Measurements from ENCODE around the gene MRPL4.

Gene MRPL4

DNA sequence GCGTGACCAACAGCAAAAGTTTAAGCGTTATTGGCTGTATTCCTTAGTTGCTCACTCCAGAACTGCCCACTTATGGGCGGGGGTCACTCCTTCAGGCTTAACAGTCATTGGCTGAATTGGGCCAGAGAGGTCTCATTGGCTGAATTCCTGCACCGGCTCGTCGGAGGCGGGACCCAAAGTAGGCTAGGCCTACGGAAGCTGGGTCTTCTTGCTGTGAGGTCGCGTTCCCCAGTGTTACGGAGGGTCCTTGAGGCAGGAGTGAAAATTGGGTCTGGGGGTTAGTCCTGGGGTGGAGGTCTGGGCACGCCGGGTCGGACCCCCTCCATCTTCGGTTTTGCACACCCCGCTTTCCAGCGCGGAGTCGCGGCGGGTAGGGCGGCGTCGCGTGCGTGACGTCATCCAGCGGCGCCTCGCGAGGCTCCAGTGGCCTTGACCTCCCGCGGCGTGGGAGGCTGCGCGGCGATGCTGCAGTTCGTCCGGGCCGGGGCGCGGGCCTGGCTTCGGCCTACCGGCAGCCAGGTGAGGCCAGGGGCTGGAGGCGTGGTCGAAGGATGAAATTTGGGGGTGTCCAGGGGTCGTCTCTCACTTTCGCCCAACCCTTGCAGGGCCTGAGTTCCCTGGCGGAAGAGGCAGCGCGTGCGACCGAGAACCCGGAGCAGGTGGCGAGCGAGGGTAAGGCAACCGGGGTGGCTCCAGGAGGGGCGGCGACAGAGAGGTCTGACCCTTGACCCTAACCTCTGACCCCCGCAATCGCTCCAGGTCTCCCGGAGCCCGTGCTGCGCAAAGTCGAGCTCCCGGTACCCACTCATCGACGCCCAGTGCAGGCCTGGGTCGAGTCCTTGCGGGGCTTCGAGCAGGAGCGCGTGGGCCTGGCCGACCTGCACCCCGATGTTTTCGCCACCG is at the start of gene MRPL4:
MRPL4 (plus strand) TSS at position 423 of the 903 bp plus-strand sequence; CDS start at position 463, 40 bp downstream.
- peaks cover 27% of the 10 kb centered on the region for H3K36me3 ChIP-seq (ENCODE audit: insufficient read depth, low read length)
- no peaks in the 10 kb centered on the region for H3K27me3 ChIP-seq (ENCODE audit: insufficient read depth, low read length)
- H3K9me3 ChIP-seq (ENCODE audit: low read length): no peaks in the 10 kb centered on the region
- peak within 1 kb of the TSS; percentile 79 for H2AFZ ChIP-seq (ENCODE audit: low read depth, low read length)
- peak within 1 kb of the TSS; percentile 73 for H3K4me3 ChIP-seq (ENCODE audit: low read length)
- peaks cover 6% of the 10 kb centered on the region for H3K4me1 ChIP-seq (ENCODE audit: insufficient read depth, low read length)

DNA sequence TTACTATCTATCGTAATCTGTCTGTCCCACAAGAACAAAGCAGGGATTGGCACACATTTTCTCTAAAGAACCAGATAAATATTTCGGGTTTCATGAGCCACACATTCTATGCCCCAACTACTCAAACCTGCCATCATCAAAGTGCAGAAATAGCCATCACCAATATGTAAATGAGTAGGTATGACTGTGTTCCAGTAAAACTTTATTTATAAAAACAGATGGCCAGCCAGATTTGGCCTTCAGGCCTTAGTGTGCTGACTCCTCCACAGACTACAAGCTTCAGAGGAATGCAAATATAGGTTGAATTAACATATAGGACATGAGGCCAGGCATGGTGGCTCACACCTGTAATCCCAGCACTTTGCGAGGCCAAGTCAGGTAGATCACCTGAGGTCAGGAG is 48.3 kb upstream of the MRPL4 start:
- Histone ChIP-seq H3K4me3 (ENCODE audit: low read length) (no peak overlapping the region), H3K4me1 (ENCODE audit: insufficient read depth, low read length) (no peaks in the 10 kb centered on the region), H3K27me3 (ENCODE audit: insufficient read depth, low read length) (no peaks in the 10 kb centered on the region), H3K36me3 (ENCODE audit: insufficient read depth, low read length) (no peaks in the 10 kb centered on the region), H3K9me3 (ENCODE audit: low read length) (peaks cover 2% of the 10 kb centered on the region), H2AFZ (ENCODE audit: low read depth, low read length) (no peak overlapping the region)

DNA sequence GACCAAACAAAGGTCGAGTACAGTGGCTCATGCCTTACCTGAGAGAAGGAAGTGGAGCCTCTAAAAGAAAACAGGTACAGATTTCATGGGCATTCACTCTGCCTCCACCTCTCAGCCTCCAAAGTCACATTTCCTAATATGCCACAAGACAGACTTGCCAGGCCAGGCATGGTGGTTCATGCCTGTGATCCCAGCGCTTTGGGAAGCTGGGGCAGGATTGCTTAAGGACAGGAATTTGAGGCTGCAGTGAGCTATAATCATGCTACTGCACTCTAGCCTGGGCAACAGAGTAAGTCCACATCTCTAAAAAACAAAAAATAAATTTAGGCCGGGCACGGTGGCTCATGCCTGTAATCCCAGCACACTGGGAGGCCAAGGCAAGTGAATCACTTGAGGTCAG is 46.4 kb upstream of the MRPL4 start:
- H2AFZ ChIP-seq (ENCODE audit: low read depth, low read length): no peak overlapping the region

DNA sequence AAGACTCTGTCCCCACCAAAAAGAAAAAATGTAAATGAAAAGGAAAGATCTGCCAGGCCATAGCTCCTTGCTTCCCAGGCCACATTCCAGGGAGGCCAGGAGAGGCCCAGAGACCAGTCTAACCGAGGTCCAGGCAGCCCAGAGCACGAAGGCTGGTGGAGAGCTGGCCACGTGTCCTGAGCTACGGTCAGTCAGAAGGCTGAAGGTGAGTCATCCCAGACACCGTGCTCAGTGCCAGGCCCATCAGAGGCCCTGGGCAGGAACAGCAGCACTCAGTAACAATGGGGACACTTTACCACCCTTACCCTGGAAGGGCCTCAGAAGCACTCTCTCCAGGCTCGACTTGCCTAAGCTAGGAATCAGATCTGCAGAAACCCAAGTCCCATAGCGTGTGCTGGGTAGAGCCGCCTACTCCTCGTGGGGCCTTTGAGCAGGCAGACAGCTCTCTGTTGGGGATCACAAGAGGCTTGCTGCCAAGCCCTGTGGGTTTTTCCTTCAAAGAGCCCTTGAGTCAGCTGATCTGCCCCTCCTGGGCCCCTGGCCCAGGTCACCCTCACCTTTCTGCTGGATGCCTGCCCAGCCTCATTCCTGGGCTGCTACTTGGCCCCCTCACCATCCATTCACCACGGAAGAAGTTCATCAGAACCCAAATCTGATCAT is 45.7 kb upstream of the MRPL4 start:
- no peaks in the 10 kb centered on the region for H3K36me3 ChIP-seq (ENCODE audit: insufficient read depth, low read length)
- peaks cover 2% of the 10 kb centered on the region for H3K9me3 ChIP-seq (ENCODE audit: low read length)
- no peaks in the 10 kb centered on the region for H3K4me1 ChIP-seq (ENCODE audit: insufficient read depth, low read length)
- no peak overlapping the region for H2AFZ ChIP-seq (ENCODE audit: low read depth, low read length)
- H3K4me3 ChIP-seq (ENCODE audit: low read length): no peak overlapping the region
- no peaks in the 10 kb centered on the region for H3K27me3 ChIP-seq (ENCODE audit: insufficient read depth, low read length)

More for the DNA sequence above, 46.4 kb upstream of the MRPL4 start:
- H3K27me3 ChIP-seq (ENCODE audit: insufficient read depth, low read length): no peaks in the 10 kb centered on the region
- no peaks in the 10 kb centered on the region for H3K36me3 ChIP-seq (ENCODE audit: insufficient read depth, low read length)
- no peaks in the 10 kb centered on the region for H3K4me1 ChIP-seq (ENCODE audit: insufficient read depth, low read length)
- peaks cover 2% of the 10 kb centered on the region for H3K9me3 ChIP-seq (ENCODE audit: low read length)
- H3K4me3 ChIP-seq (ENCODE audit: low read length): no peak overlapping the region

DNA sequence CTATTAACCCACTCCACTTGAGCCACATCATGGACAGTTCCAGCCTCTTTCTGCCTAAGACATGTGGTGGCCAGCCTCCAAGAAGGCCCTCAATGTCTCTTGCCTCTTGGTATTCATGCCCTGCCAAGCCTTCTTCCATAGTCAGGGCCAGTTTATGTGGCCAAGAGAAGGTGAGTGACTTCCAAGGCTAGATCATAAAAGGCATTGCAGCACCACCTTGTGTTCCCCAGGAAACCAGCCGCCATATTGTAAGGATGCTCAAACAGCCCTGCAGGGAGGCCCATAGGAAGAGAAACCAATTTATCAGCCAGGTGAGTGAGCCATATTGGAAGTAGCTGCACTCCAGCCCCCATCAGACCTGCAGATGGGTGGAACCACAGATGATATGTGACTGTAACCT is 45.0 kb upstream of the MRPL4 start:
- Histone ChIP-seq H3K36me3 (ENCODE audit: insufficient read depth, low read length) (no peaks in the 10 kb centered on the region), H3K9me3 (ENCODE audit: low read length) (peaks cover 2% of the 10 kb centered on the region), H2AFZ (ENCODE audit: low read depth, low read length) (no peak overlapping the region), H3K27me3 (ENCODE audit: insufficient read depth, low read length) (no peaks in the 10 kb centered on the region), H3K4me3 (ENCODE audit: low read length) (no peak overlapping the region), H3K4me1 (ENCODE audit: insufficient read depth, low read length) (no peaks in the 10 kb centered on the region)

DNA sequence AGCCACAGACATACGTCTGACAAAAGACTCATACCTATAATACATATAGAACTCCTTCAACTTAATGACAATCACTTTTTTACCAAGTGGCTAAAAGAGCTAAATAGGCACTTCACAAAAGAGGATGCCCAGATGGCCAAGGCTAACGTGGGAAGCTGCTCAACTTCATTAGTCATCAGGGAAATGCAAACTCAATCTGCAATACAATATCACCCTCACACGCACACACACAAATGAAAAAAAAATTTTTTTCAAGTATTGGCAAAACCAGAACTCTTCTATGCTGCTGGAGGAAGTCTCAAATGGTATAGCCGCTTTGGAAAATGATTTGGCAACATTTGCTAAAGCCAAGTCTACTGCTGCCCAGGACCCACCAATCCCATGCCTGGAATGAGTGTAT is 42.7 kb upstream of the MRPL4 start:
- Histone ChIP-seq H2AFZ (ENCODE audit: low read depth, low read length) (no peak overlapping the region), H3K4me1 (ENCODE audit: insufficient read depth, low read length) (no peaks in the 10 kb centered on the region), H3K9me3 (ENCODE audit: low read length) (peaks cover 2% of the 10 kb centered on the region), H3K27me3 (ENCODE audit: insufficient read depth, low read length) (no peaks in the 10 kb centered on the region), H3K36me3 (ENCODE audit: insufficient read depth, low read length) (no peaks in the 10 kb centered on the region), H3K4me3 (ENCODE audit: low read length) (no peak overlapping the region)

DNA sequence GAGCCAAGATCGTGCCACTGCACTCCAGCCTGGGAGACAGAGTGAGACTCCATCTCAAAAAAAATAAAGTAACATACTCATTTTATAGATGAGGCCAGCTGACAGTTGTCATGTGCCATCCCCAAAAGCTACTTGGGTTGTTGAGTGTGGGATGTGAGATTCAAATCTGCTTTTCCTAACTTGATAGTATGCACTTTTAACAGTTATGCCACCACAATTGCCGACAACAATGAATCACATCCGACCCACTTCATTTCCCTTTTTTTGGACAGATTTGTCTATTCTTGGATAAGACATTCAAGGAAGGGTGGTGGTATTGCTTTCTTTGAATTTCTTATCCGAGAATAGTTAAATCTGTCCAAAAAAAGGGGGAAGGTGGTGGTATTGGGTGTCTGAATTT is 41.0 kb upstream of the MRPL4 start:
- H3K4me1 ChIP-seq (ENCODE audit: insufficient read depth, low read length): no peaks in the 10 kb centered on the region
- H2AFZ ChIP-seq (ENCODE audit: low read depth, low read length): no peak overlapping the region
- no peak overlapping the region for H3K4me3 ChIP-seq (ENCODE audit: low read length)
- no peaks in the 10 kb centered on the region for H3K27me3 ChIP-seq (ENCODE audit: insufficient read depth, low read length)
- no peaks in the 10 kb centered on the region for H3K36me3 ChIP-seq (ENCODE audit: insufficient read depth, low read length)
- H3K9me3 ChIP-seq (ENCODE audit: low read length): peaks cover 2% of the 10 kb centered on the region

DNA sequence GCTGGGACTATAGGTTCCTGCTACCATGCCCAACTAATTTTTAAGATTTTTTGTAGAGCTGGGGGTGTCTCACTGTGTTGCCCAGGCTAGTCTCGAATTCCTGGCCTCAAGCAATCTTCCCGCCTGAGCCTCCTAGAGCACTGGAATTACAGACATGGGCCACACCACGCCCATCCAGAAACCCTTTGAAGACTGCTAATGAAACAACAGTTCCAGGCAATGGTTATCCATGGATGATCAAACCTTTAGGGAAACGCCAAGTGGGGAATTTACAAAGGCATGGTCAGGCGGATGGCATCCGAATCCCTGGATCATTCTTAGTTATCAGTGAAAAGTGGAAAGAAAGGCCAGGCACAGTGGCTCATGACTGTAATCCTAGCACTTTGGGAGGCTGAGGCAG is 40.3 kb upstream of the MRPL4 start:
- no peaks in the 10 kb centered on the region for H3K27me3 ChIP-seq (ENCODE audit: insufficient read depth, low read length)
- no peaks in the 10 kb centered on the region for H3K36me3 ChIP-seq (ENCODE audit: insufficient read depth, low read length)
- H3K4me3 ChIP-seq (ENCODE audit: low read length): no peak overlapping the region
- no peaks in the 10 kb centered on the region for H3K4me1 ChIP-seq (ENCODE audit: insufficient read depth, low read length)
- H3K9me3 ChIP-seq (ENCODE audit: low read length): no peaks in the 10 kb centered on the region
- H2AFZ ChIP-seq (ENCODE audit: low read depth, low read length): no peak overlapping the region

DNA sequence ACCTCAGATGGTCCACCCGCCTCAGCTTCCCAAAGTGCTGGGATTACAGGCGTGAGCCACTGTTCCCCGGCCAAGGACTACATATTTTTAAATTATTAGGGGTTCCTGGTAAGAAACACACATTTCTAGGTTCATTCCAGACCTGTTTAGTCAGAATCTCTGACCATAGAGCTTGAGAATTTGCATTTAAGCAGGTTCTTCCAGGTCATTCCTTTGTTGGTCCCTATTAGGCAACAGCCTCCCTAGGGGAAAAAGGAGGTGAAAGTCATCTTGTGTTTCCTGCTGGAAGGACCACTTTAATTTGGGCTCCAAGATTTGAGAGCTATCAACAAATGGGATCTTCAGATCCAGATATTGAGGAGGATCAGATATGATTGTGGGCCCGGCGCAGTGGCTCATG is 37.2 kb upstream of the MRPL4 start:
- no peaks in the 10 kb centered on the region for H3K4me1 ChIP-seq (ENCODE audit: insufficient read depth, low read length)
- no peaks in the 10 kb centered on the region for H3K36me3 ChIP-seq (ENCODE audit: insufficient read depth, low read length)
- no peaks in the 10 kb centered on the region for H3K27me3 ChIP-seq (ENCODE audit: insufficient read depth, low read length)
- H3K4me3 ChIP-seq (ENCODE audit: low read length): no peak overlapping the region
- no peaks in the 10 kb centered on the region for H3K9me3 ChIP-seq (ENCODE audit: low read length)
- H2AFZ ChIP-seq (ENCODE audit: low read depth, low read length): no peak overlapping the region

DNA sequence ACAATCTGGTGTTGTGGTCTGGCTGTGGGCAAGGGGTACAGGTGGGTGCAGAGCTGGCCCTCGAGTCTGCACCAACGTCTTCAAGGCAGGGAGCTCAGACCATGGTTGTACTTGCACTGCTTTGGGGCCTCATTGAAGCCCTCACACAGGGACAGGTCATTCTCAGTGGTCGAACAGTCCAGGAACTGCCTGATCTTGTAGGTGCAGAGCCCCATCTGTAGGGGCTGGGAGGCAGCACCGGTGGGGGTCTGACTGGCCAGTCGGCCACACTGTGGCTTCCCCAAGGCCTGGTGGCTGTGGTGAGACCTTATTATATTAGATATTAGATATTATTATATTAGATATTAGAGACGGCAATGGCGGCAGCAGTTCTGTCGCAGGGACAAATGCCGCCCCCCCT is 34.9 kb upstream of the MRPL4 start:
- Histone ChIP-seq H3K36me3 (ENCODE audit: insufficient read depth, low read length) (no peaks in the 10 kb centered on the region), H3K4me1 (ENCODE audit: insufficient read depth, low read length) (no peaks in the 10 kb centered on the region), H3K4me3 (ENCODE audit: low read length) (no peak overlapping the region), H2AFZ (ENCODE audit: low read depth, low read length) (no peak overlapping the region), H3K9me3 (ENCODE audit: low read length) (no peaks in the 10 kb centered on the region), H3K27me3 (ENCODE audit: insufficient read depth, low read length) (no peaks in the 10 kb centered on the region)

DNA sequence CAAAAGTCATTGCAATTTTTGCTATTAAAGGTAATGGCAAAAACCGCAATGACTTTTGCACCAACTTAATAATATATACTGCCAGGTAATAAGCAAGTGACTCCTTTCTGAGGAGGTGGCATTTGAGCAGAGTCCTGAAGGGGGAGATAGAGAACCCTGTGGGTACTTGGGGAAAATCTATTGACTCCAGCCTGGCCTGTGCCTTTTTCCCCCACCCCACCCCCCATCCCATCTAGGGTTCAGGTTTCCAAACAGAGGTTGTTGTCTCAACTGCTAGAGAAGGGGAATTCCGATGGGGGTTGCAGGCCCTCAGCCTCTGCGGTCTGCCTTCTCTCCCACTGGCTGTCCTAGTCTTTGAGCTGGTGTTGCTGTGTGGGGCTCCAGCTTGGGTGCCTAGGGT is 32.3 kb upstream of the MRPL4 start:
- Histone ChIP-seq H3K9me3 (ENCODE audit: low read length) (no peaks in the 10 kb centered on the region), H3K36me3 (ENCODE audit: insufficient read depth, low read length) (peaks cover 14% of the 10 kb centered on the region), H3K4me1 (ENCODE audit: insufficient read depth, low read length) (no peaks in the 10 kb centered on the region), H3K27me3 (ENCODE audit: insufficient read depth, low read length) (no peaks in the 10 kb centered on the region), H3K4me3 (ENCODE audit: low read length) (no peak overlapping the region), H2AFZ (ENCODE audit: low read depth, low read length) (no peak overlapping the region)

DNA sequence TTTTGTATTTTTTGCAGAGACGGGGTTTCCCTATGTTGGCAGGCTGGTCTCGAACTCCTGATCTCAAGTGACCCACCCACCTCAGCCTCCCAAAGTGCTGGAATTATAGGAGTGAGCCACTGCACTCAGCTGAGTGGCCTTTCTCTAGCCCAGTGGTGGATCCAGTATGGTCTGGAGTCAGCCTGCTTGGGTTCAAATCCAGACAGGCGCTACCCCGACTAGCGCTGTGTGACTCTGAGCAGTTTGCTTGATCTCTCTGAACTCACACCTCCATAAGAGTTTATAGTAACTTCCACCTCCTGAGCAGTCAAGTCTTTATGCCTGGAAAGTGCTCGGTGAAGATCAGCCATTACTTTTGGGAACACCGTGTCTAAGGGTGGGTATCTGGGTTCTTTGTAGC is 31.3 kb upstream of the MRPL4 start:
- Histone ChIP-seq H3K9me3 (ENCODE audit: low read length) (no peaks in the 10 kb centered on the region), H3K27me3 (ENCODE audit: insufficient read depth, low read length) (no peaks in the 10 kb centered on the region), H3K36me3 (ENCODE audit: insufficient read depth, low read length) (peaks cover 17% of the 10 kb centered on the region), H2AFZ (ENCODE audit: low read depth, low read length) (no peak overlapping the region), H3K4me1 (ENCODE audit: insufficient read depth, low read length) (no peaks in the 10 kb centered on the region), H3K4me3 (ENCODE audit: low read length) (no peak overlapping the region)

DNA sequence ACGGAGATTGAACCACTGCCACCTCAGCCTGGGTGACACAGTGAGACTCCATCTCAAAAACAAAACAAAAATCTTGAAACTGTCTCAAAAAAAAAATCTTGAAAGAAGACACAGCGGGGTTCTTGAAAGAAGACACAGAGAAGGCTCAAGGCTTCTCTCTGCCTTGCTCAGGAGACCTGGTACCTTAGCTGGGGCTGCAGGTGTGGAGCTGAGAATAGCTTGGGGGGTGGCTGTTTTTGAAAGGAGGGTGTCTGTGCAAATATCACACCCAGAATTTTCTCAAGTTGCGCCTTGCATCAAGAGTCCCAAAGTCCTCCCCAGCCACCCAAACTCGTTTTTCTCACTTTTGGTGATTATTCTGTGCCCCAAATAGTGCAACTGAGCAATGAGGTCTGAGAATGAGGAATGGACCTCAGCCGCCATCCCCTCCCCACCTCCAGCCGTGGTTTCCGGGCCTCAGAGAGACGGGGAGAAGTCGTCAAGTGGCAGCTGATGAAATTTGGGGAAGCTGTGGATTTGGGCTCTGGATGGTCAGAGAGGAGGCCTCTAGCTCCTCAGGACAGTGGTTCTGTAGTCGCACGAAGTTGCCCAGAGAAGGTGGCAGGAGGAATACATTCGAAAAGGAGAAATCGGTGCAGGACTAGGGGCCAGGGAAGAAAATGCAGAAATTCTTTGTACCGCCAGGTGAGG is 29.7 kb upstream of the MRPL4 start:
- Histone ChIP-seq H3K9me3 (ENCODE audit: low read length) (no peaks in the 10 kb centered on the region), H3K27me3 (ENCODE audit: insufficient read depth, low read length) (no peaks in the 10 kb centered on the region), H3K4me3 (ENCODE audit: low read length) (no peak overlapping the region), H3K36me3 (ENCODE audit: insufficient read depth, low read length) (peaks cover 17% of the 10 kb centered on the region), H3K4me1 (ENCODE audit: insufficient read depth, low read length) (no peaks in the 10 kb centered on the region), H2AFZ (ENCODE audit: low read depth, low read length) (no peak overlapping the region)

All from neuron (in vitro differentiated cells).